ENCODE measurements around the gene GRIN2C.

The GRIN2C gene

GRCh38 chr17:74833501-74834377 lies 25.9 kb downstream of the GRIN2C start:
- H3F3A ChIP-seq (ENCODE audit: insufficient read depth, low read length) = no peaks in the 10 kb centered on the region
- no peaks in the 10 kb centered on the region for H3K27me3 ChIP-seq (replicated peaks; ENCODE audit: insufficient read depth, low read length)
- no peak overlapping the region for H2AFZ ChIP-seq (ENCODE audit: low read length)
- H3K9ac ChIP-seq (ENCODE audit: low read length) = no peak overlapping the region
- no peak overlapping the region for H3K4me2 ChIP-seq (ENCODE audit: low read depth, low read length)
- no peaks in the 10 kb centered on the region for H3K36me3 ChIP-seq (replicated peaks; ENCODE audit: insufficient read depth, low read length)
- no peaks in the 10 kb centered on the region for H3K9me2 ChIP-seq (replicated peaks; ENCODE audit: insufficient read depth, low read length)
- H3K4me3 ChIP-seq (ENCODE audit: low read length) = no peak overlapping the region
- no peaks in the 10 kb centered on the region for H3K4me1 ChIP-seq (ENCODE audit: low read length)
- no peak overlapping the region for H3K27ac ChIP-seq (ENCODE audit: low read length)
- no peaks in the 10 kb centered on the region for H4K20me1 ChIP-seq (ENCODE audit: insufficient read depth, low read length)
- H3K9me3 ChIP-seq (replicated peaks; ENCODE audit: insufficient read depth, low read length) = no peaks in the 10 kb centered on the region
- no peak for DNase-seq
- no peaks in the 10 kb centered on the region for H3K79me2 ChIP-seq (ENCODE audit: low read length)
- no peak for TF ChIP-seq EZH2phosphoT487 (IDR thresholded peaks at IDR 0.05; ENCODE audit: low read length)
- no peak for TF ChIP-seq CTCF (IDR thresholded peaks at IDR 0.05; ENCODE audit: low read length)
- TF ChIP-seq EZH2 (optimal IDR thresholded peaks at IDR 0.05; ENCODE audit: low read depth, low read length) = no peak

- Histone ChIP-seq H3K36me3 (replicated peaks; ENCODE audit: insufficient read depth, low read length) (no peaks in the 10 kb centered on the region), H3K27ac (ENCODE audit: low read length) (no peak overlapping the region), H3K4me3 (ENCODE audit: low read length) (no peak overlapping the region), H3K9ac (ENCODE audit: low read length) (no peak overlapping the region), H4K20me1 (ENCODE audit: insufficient read depth, low read length) (no peaks in the 10 kb centered on the region), H3K27me3 (replicated peaks; ENCODE audit: insufficient read depth, low read length) (no peaks in the 10 kb centered on the region), H3K9me3 (replicated peaks; ENCODE audit: insufficient read depth, low read length) (no peaks in the 10 kb centered on the region), H3K4me1 (ENCODE audit: low read length) (no peaks in the 10 kb centered on the region), H3K9me2 (replicated peaks; ENCODE audit: insufficient read depth, low read length) (no peaks in the 10 kb centered on the region), H3K4me2 (ENCODE audit: low read depth, low read length) (no peak overlapping the region), H2AFZ (ENCODE audit: low read length) (no peak overlapping the region), H3F3A (ENCODE audit: insufficient read depth, low read length) (no peaks in the 10 kb centered on the region), H3K79me2 (ENCODE audit: low read length) (no peaks in the 10 kb centered on the region)
- DNase-seq = no peak
- no peak for TF ChIP-seq EZH2phosphoT487 (IDR thresholded peaks at IDR 0.05; ENCODE audit: low read length)
- TF ChIP-seq EZH2 (optimal IDR thresholded peaks at IDR 0.05; ENCODE audit: low read depth, low read length) = no peak
- no peak for TF ChIP-seq CTCF (IDR thresholded peaks at IDR 0.05; ENCODE audit: low read length)
Measured at GRCh38 chr17:74832421-74832820, 27.3 kb downstream of the GRIN2C start.

- Histone ChIP-seq H2AFZ (ENCODE audit: low read length) (no peak overlapping the region), H3K9ac (ENCODE audit: low read length) (no peak overlapping the region), H3K9me2 (replicated peaks; ENCODE audit: insufficient read depth, low read length) (no peaks in the 10 kb centered on the region), H3K4me2 (ENCODE audit: low read depth, low read length) (no peak overlapping the region), H3K9me3 (replicated peaks; ENCODE audit: insufficient read depth, low read length) (no peaks in the 10 kb centered on the region), H3F3A (ENCODE audit: insufficient read depth, low read length) (no peaks in the 10 kb centered on the region), H3K4me3 (ENCODE audit: low read length) (no peak overlapping the region), H3K4me1 (ENCODE audit: low read length) (no peaks in the 10 kb centered on the region), H3K36me3 (replicated peaks; ENCODE audit: insufficient read depth, low read length) (no peaks in the 10 kb centered on the region), H4K20me1 (ENCODE audit: insufficient read depth, low read length) (no peaks in the 10 kb centered on the region), H3K27me3 (replicated peaks; ENCODE audit: insufficient read depth, low read length) (no peaks in the 10 kb centered on the region), H3K27ac (ENCODE audit: low read length) (no peak overlapping the region), H3K79me2 (ENCODE audit: low read length) (no peaks in the 10 kb centered on the region)
- DNase-seq = no peak
- TF ChIP-seq EZH2phosphoT487 (IDR thresholded peaks at IDR 0.05; ENCODE audit: low read length) = no peak
- no peak for TF ChIP-seq EZH2 (optimal IDR thresholded peaks at IDR 0.05; ENCODE audit: low read depth, low read length)
- TF ChIP-seq CTCF (IDR thresholded peaks at IDR 0.05; ENCODE audit: low read length) = no peak
Measured at GRCh38 chr17:74831444-74832146, 28.1 kb downstream of the GRIN2C start.
